Cardiac septum (tissue), 1 donor: ENCODE data around the gene PEPD. TPM values are rescaled to one million over a fixed set of nuclear protein-coding genes. Genes with fewer than 3 reads are reported as not detected.
"Not testable (repeated sequence)": the region's sequence is repeated elsewhere in the genome, so short reads cannot be mapped to it uniquely, and the experiment has no call there.

ENCODE experiments used
- DNase-seq: peaks from one replicate; pipeline ENCODE4 v3.0.0-alpha.2; 2020; ENCODE audit warnings: low spot score
- intact Hi-C: fragments of 100-400 bp; cut with DNase I; formaldehyde crosslinking; loops from one replicate; pipeline ENCODE4 v1.14.0; 2022
- long read RNA-seq: library from polyadenylated mRNA; unstranded; transcript quantifications from one replicate; pipeline ENCODE4 v2.0.0, GENCODE V29; 2021
- total RNA-seq: library from RNA; stranded (reverse); fragmentation: NEBNext Ultra II Directional; extraction: Animal tissue kit (Norgen Biotek cat#: 25700); gene quantifications from one replicate; pipeline ENCODE4 v1.2.1, GENCODE V29; 2021
- donor health status: DM: no; HTN: no; CAD: no.

PEPD gene
- total RNA-seq = 30.1 TPM
- long read RNA-seq, transcript PEPD-201 (15 exons, 1,910 nt) = major isoform, 72 of 84 reads
- long read RNA-seq, partial matches to known transcripts = 6 of 84 reads
- long read RNA-seq, other reads (novel, unspliced or antisense) = 5 of 84 reads

- peak; percentile 95 for DNase-seq
- intact Hi-C loops = no loop called here
These were observed at the start of gene PEPD for GRCh38 chr19:33521480-33522370. Gene PEPD, minus strand, starts transcription at chr19:33521791. Its CDS starts 31 bp downstream, at chr19:33521760.

DNA sequence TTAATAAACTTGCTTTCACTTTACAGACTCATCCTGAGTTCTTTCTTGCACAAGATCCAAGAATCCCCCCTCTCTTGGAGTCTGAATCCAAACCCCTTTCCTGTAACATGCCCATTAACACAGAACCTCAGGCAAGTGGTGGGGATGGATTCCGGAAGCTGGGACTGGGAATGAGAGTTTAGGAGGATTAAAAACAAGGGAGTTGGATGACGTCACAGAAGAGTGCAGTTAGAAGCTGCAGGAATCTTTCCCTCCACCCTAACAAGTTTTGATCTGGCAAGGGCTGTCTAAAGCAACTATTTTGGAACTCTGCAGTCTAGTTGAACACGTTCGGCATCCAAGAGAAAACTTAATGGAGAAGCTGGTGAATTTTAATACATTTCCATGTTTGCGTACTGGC, 48.2 kb upstream of the PEPD start:
- no peak for DNase-seq
- intact Hi-C loops = no loop called here

DNA sequence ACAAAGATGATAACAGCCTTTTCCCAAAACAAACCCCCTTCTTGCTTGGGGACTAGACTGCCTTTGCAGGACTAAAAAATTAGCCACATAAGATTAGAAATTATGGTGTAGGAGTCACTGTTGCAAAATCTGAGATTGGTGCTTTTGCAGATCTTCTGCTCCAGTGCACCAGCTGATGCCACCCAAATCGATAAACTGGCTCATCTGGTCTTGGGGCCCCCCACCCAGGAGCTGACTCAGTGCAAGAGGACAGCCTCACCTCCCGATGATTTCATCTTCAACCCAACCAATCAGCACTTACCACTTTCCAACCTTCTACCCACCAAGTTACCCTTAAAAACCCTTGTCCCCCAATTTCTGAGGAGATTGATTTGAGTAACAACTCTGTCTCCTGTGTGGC, 47.1 kb upstream of the PEPD start:
- intact Hi-C loops = no loop called here
- DNase-seq = no peak

- intact Hi-C loops = no loop called here
- peak; percentile 62 for DNase-seq
These were observed 43.3 kb upstream of the PEPD start for GRCh38 chr19:33564836-33565338.

DNA sequence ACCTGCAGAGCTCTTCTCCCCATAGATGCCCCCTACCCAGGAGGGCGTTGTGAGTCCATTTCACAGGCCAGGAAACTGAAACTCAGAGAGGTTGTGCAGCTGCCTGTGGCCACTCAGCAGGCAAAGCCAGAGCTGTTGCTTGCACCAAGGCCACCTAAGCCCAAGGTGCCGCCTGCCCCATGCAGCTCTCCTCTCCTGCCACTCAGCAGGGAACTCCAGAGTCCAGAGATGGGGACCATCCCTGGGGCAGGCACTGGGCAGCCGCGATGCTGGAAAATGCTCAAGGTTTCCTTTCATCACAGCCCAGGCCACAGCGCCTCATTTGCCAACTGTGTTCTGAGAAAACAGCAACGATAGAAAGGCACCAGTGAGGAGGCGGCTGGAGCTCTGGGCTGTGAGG, 41.0 kb upstream of the PEPD start:
- no peak for DNase-seq
- intact Hi-C loops = no loop called here

DNA sequence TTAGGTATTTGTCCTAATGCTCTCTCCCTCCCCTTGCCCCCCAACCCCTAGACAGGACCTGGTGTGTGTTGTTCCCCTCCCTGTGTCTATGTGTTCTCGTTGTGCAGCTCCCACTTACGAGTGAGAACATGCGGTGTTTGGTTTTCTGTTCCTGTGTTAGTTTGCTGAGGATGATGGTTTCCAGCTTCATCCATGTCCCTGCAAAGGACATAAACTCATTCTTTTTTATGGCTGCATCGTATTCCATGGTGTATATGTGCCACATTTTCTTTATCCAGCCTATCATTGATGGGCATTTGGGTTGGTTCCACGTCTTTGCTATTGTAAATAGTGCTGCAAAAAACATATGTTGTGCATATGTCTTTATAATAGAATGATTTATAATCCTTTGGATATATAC, 40.1 kb upstream of the PEPD start:
- intact Hi-C loops = not testable (repeated sequence)

DNA sequence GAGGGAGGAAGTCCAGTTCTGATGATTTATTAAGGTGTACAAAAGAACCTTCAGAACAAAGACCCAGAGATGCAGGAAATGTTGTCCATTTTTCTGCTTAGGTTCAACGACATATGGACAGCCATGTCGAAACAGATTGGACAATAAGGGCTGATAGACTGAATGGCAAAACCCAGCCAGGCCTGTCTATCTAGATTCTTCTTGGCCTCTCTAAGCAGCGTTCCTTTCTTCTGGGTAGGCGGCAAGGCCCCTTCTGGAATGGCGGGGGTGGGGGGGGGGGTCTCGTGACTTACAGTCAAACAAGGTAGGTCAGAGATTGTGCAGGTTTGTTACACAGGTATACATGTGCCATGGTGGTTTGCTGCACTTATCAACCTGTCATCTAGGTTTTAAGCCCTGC, 39.7 kb upstream of the PEPD start:
- DNase-seq = no peak
- intact Hi-C loops = no loop called here

More for the DNA sequence above, 40.1 kb upstream of the PEPD start:
- DNase-seq = not testable (repeated sequence)

- intact Hi-C loops = no loop called here
- no peak for DNase-seq
These were observed 38.4 kb upstream of the PEPD start for GRCh38 chr19:33559996-33560395.

DNA sequence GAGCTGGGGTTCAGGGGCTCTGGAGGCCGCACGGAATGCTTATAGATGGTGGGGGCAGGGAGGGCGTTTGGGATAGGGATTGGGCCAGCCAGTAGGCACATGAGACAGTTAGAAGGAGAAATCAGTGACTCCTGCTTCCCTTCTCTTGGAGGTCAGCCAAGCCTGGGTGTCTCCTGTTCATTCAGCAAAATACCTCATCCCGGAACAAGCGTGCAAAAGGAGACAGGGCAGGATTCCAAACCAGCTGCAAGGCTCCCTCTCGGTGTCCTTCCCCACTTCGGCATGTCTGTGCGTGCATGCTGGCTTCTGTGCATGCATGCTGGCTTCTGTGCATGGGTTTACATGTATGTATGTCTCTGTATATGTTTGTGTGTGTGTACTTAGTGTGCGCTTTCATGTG, 37.3 kb upstream of the PEPD start:
- intact Hi-C loops = no loop called here
- no peak for DNase-seq

DNA sequence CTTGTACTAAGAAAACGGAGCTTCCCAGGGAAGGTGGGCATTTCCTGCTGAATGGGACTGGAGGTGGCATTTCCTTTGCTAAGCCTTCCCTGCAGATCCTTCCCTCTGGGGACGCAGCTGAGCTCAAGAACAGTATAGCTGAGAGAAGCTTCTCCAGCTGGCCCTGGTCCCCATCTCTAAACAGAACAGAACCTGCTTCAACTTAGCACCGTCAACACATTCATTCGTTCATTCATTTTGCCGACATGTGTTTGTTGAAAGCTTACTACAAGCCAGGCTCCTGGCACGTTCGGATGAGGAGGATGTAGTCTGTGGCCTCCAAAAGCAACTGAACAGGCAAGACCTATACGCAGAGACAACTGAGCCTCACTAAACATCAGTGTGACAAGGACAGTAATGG, 36.6 kb upstream of the PEPD start:
- intact Hi-C loops = no loop called here
- DNase-seq = no peak

DNA sequence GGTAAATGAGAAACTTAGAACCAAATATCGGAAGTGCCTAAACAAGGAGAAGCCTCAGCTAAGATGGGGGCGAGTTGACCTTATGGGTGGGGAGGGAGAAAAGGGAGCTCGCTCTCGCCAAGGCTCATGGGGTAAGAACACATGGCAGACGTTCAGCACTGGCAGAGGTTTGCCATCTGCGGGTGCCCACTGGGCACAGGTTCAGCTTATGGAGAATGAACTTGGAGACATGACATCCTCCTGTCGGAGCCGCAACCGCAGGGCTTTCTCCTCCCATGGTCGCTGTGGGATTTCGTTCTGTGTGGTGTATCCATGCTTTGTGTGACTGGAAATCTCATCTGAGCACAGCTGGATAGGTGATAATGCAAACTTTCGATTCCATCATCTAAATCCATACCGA, 36.1 kb upstream of the PEPD start:
- no peak for DNase-seq

GRCh38 chr19:33557196-33557595, 35.6 kb upstream of the PEPD start:
- intact Hi-C loops = no loop called here
- DNase-seq = no peak

More for the DNA sequence above, 36.1 kb upstream of the PEPD start:
- intact Hi-C loops = no loop called here

- intact Hi-C loops = no loop called here
- no peak for DNase-seq
These were observed 34.7 kb upstream of the PEPD start for GRCh38 chr19:33556261-33556660.

DNA sequence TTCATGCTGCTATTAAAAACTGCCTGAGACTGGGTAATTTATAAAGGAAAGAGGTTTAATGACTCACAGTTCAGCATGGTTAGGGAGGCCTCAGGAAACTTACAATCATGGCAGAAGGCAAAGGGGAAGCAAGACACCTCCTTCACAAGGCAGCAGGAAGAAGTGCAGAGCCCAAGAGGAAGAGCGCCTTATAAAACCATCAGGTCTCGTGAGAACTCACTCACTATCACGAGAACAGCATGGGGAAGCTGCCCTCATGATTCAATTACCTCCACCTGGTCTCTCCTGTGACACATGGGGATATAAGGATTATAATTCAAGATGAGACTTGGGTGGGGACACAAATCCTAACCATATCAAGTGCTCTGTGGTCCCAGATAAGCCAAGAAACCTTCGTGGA, 34.1 kb upstream of the PEPD start:
- intact Hi-C loops, DNase-seq: not testable (repeated sequence)

DNA sequence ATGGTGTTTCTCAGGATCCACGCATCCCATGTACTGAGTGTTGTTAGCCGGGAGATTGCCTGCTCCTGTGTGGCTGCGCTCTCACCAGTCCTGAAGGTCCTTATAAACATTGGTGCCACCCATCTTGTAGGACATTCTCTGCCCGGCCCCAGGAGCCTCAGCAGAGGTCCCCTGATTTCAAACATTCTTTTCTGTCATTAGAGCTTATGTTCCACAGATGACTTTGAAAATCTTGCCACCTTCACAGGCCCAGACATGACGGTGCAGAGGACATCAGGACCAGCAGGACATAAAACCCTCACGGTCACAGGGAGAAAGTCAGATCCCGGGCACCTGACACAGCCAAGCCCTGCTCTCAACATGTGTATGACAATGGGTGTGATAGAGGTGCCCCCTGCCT, 33.2 kb upstream of the PEPD start:
- intact Hi-C loops = no loop called here
- no peak for DNase-seq

DNA sequence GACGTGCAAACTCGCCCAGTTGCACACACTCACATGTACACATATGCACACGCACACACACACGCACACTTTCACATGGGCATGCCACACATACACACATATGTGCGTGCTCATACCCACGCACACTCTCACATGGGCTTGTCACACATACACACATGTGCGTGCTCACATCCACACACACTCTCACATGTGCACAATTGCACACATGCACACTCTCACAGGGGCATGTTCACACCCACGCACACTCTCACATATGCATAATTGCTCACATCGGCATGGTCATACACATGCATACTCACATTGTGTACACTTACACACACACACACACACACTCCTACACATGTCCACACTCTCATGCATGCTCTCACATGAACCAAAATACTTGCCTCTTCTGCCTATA, 32.8 kb upstream of the PEPD start:
- intact Hi-C loops = no loop called here
- DNase-seq = no peak

DNA sequence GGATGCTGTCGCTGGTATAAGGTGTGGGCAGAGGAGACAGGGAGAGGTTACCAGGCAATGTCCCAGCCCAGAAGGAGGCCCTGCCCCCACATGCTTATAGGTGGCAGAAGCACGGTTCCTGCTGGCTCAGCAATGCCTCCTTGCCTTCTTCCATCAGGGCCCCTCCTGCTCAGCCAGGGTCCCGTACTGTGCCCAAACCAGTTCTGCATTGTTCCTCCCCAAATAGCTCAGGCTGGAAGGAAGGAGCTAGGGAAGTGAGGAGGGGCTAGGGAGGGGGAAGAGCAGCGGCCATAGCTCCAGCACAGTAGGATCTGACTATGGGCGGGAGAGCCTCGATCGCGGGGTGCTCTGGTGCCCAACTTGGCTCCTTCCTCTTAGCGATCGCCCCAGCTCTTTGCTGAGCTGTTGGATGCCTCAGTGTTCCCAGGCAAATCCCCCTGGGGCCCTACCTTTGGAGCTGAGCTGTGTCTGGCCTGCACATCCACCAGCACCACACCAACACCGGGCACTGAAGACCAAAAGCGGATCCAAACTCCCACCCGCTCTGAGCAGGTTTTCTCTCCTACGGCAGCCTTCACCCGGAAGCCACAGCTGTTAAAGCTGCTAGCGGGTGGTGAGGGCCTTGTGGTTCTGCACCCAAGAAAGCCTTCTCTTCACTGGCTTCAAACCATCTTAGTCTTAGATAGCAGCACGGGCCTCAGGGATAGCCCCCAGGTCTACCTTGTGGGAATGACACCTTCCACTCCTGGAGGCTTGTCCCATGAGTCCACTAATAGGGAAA, 32.1 kb upstream of the PEPD start:
- no peak for DNase-seq
- intact Hi-C loops = no loop called here

DNA sequence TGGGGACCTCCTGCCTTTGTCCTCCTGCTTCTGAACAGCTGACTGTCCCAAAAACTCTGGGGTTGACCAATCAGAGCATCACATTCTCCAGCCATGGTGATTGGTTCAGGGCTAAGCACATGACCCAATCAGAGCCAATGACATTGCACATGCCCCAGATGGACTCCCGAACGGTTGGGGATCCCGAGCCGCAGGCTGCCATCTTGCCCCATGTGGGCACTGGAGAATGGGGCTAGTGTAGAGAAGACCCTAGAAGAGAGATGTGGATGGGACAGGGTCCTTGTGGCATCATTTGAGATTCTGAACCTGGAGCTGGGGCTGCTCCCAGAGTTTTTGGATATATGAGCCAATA, 31.3 kb upstream of the PEPD start:
- no peak for DNase-seq
- intact Hi-C loops = no loop called here

DNA sequence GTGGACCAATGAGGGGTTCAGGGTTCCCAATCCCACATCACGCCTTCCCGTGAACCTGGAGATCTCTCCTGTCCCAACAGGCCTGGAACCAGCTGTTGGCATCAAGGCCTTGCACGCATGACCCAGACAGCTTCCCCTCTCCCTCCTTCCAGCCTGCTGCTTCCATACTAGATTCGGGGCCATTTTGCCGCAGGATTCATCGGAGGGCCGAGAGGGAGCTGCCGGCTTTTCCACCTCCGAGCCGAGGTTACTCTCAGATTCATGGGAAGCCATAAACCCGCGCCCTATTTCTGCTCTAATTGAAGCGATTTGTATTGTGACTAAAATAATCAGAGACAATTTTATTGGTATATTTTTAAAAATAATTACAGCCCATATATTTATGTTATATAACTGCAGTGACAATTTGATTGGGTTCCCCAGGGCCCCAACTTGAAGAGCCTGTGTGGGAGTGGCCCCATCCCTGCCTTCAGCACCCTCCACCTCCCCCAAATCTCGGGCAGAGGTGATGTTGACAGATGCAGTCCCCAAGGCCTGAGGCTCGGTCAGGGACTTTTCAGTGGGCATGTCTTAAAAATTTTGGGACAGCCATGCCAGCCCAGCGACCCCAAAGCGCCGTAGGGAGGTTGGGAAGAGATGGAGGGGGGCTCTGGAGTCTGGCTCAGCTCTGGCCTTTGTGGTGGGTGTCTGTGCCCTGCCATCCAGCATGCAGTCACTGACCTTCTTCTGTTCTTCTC, 30.8 kb upstream of the PEPD start:
- intact Hi-C loops = no loop called here
- no peak for DNase-seq

DNA sequence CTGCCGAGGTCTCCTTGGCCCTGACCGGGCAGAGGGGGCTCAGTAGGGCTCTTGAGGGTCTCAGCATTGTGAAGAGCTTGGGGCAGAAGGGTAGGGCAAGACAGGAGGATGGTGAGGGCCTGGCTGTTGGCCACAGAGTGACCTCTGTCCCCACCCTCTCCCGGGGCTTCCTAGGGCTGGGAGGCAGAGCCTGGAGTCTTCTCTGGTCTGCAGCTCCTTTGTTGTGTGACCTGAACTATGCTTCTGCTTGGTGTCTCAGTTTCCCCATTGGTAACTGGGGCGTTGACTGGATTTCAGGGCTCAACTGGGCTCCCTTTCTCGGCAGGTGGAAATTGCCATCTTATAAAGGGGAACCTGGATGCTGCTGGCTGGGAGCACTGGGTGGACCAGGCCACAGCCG, 30.1 kb upstream of the PEPD start:
- intact Hi-C loops = no loop called here
- DNase-seq = no peak
